Activated CD4-positive, alpha-beta T cell treated with anti-CD3 and anti-CD28 coated beads, Interleukin-2, amount 50 U/mL, for 1 hour (primary cell): ENCODE data around the gene TMEM150A.
"Not testable (repeated sequence)": the region's sequence is repeated elsewhere in the genome, so short reads cannot be mapped to it uniquely, and the experiment has no call there.

Source experiments
- DNase-seq: peaks from one replicate; pipeline ENCODE4 v3.0.0-alpha.2; 2020

The TMEM150A gene

GRCh38 chr2:85611705-85612587 lies 9.4 kb upstream of the TMEM150A start, which contains the start of gene C2orf68:
C2orf68 (minus strand) TSS chr2:85612066; CDS start chr2:85611984, 82 bp downstream.
- peak; percentile 78 for DNase-seq

- DNase-seq: no peak
Measured at GRCh38 chr2:85611217-85611704, 8.8 kb upstream of the TMEM150A start.

DNA sequence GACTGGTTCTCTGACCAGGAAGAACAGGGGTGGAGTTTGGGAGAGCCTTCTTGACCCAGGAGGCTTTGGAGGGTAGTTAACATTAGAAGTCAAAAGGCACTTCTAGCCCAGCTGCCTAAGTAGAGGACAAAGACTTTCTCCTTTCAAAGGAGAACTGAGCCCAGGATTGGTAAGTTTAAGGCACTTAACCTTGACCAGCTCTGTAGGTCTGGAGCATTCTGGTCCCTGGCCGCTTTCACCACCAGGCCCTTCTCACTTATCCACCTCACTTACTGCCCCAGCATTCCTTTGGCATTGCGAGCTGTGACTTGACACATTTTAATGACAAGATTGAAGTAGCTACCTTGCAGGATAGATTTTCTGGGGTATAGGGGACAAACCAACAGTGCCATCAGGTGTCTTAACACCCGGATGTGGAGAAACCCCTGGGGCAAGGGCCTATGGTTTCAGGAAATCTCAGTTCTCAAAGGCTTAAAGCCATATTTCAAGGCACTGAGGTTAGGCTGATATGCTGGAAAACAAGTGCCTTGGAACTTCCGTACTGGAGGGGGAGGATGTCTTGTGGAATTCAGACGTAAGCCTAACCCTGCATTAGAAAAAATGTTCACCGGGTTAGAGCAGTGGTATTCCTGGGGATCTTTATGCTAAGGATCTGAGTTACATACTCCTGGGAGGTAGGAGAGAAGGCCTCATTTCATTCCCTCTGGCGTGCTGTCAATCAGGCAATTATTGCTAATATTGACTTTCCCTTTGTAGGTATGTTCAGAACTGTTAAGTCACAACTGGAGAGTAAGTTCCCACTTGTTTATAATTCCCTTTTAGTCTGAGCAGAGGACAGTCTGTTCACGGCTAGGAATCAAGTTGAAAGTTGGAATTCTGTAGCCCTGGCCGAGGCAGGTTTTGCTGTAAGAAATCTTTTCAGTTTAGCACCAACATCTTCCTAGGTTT lies 5.0 kb upstream of the TMEM150A start:
- DNase-seq: no peak

GRCh38 chr2:85606116-85606455 lies 3.6 kb upstream of the TMEM150A start:
- no peak for DNase-seq

- no peak for DNase-seq
Measured at GRCh38 chr2:85605406-85606115, 3.1 kb upstream of the TMEM150A start.

DNA sequence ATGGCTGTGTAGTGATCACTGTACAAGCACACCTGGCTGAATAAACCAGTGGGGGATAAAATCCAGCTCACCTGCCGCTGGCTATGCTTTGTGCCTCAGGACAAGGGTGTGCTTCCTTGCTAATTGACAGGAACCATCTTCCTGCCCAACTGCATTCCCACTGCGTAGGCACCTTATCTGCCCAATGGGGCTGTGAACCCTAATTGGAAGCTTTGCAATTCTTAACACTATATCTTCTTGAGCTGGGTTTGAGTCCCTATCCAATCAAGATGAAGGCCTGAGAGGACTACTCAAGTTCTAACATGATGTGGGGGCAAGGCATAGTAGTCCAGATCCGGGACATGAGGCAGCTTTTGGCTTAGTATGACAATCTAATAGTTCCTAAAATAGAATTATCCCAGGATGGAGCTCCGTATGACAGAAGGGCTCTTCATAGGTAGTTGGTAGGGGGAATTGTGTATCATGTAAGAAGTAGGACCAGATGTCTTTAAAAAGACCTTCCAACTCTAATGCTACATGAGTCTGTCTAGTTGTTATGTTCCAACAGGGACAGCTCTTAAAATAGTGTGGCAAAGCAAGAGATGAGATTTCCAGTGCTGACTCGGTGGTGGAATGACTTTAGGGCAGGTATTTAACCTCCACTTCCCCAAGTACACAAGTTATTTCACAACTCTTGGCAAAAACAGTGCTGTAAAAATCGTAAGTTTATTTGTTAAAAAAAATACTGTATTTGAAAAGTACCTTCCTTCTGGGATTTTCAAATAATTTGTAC lies 2.3 kb upstream of the TMEM150A start:
- no peak for DNase-seq

GRCh38 chr2:85604133-85604444 lies 1.6 kb upstream of the TMEM150A start:
- DNase-seq: not testable (repeated sequence)

DNA sequence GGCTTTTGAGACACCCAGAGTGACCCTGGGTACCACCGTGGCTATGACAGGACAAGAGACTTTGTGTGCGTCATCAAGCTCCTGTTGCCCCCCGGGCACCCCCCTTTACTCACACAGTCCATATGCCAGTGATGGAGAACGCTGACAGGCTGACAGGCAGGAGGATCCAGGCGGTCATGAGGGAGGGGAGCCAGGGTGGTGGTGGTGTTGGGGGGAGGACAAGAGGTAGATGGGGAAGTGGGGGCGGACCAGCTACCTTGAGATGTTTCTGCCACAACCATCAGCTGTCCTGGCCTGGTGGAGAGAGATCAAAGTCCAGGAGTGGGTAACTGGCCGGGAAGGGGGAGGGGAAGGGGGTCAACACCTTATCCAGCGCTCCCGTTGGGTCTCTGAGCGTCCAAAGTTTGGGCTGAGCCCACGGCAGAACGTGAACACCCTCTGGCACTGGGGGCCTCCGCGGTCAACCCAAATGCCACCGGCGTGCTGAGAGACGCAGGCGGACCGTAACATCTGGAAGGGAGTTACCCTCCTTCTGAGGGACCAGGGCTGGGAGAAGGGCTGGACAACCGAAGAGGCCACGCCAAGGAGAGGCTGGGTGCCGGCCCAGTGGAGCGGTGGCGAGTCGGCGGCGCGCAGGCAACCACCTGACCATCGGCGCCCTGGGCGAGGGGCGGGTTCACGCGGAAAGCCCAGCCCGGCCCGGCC lies 575 bp downstream of the TMEM150A start:
- DNase-seq: no peak

DNA sequence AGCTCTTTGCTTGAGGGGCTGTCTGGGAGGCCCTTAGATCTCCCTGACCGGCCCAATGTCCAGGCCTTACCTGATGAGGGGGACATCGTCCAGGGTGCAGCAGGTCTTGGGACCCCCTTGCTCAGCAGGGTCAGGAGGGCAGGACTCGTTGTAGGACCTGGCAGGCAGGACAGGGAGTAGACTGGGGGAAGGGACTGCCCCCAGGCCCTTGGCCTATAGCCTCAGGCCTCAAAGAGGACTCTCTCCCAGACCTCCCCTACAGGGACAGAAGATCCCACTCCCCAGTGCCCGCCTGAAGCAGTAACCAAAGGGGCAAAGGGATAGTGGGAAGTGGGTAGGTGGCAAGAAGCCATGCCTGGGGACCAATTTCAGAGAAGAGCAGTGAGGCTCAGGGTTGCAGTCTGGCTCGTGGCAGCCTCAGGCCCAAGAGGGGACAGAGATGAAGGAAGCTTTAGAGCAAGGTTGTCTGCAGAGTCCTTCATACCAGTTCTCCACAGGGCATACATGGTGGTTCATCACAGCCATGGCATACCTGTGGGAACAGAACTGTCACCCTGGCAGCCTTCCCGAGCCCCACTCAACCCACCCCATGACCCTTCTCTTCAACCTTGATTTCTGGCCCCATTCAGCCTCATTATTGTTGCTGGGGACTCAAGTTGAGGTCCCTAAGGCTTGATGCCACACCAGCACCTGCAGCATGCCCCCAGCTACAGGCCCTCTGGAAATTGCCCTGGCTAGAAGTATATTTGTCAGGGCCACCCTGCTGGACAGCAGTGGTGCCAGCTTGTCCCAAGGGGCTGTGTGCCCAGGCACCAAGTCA lies 1.3 kb downstream of the TMEM150A start:
- DNase-seq: no peak

DNA sequence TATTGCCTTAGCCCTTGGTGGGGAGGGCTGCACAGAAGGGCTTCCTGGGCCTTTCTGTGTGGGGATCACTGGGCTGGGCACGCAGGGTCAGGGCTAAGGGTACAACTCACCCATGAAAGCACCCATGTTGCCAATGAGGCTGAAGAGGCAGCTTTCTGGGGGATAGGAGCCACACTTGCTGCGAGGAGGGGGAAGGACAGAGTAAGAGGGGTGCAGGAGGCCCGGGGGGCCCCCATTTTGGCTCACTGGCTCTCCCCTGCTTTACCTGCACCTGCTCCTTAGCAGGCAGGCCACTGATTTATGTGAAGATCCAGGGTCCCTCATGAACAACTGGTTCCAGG lies 2.3 kb downstream of the TMEM150A start:
- no peak for DNase-seq

- no peak for DNase-seq
Measured at GRCh38 chr2:85599468-85600234, 2.8 kb downstream of the TMEM150A start.

DNA sequence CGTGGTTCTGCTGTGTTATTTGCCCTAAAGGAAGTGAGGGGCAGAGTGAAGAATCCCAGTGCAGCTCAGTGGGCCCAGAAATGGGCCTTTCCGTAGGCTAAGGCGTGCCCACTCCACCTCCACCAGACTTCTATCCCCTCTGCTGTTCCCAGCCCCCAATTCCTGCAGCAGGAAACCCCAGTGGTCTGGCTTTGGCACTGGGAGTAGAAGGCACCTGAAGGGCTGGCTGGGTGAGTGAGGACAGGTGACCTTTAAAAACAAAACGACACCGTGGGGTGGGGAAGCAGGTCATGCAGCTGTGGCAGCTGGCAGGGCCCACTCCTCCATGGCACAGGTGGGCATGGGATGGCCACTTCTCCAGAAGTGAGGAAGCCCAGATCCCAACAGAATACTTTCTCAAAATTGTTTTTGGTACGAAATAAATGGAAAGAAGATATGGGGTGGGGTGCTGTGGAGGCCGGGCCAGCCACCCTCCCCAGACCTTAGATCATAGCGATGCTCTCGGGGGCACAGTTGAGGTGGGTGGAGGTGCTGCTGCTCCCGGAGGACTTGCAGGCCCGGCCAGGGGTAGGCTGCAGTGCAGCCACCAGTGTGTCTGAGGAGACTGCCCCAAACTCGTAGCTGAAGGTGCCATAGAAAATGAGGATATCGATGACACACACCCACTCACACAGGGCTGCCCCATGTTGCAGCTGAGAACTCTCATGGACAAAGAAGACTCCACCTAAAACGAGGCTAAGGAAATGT lies 3.7 kb downstream of the TMEM150A start:
- no peak for DNase-seq

DNA sequence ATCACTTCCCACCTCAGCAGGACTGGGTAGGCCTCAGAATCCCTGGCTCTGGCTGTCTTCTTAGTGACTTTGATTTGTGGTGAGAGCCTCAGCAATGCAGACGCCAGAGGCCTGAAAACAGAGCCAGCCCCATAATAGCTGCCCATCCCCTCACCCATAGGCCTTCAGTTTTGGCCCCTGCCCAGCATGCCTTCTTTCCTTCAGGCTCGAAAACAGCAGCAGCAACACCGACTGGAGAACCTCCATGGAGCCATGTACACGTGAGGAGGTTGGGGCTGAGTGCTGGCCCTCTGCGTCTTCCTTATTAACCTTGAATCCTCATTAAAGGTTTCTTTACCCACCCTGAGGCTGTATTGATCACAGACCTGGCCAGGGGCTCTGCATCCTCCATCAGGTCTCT lies 5.3 kb downstream of the TMEM150A start:
- no peak for DNase-seq

GRCh38 chr2:85596486-85597143 lies 5.9 kb downstream of the TMEM150A start:
- no peak for DNase-seq

- DNase-seq: no peak
Measured at GRCh38 chr2:85596026-85596333, 6.5 kb downstream of the TMEM150A start.

DNA sequence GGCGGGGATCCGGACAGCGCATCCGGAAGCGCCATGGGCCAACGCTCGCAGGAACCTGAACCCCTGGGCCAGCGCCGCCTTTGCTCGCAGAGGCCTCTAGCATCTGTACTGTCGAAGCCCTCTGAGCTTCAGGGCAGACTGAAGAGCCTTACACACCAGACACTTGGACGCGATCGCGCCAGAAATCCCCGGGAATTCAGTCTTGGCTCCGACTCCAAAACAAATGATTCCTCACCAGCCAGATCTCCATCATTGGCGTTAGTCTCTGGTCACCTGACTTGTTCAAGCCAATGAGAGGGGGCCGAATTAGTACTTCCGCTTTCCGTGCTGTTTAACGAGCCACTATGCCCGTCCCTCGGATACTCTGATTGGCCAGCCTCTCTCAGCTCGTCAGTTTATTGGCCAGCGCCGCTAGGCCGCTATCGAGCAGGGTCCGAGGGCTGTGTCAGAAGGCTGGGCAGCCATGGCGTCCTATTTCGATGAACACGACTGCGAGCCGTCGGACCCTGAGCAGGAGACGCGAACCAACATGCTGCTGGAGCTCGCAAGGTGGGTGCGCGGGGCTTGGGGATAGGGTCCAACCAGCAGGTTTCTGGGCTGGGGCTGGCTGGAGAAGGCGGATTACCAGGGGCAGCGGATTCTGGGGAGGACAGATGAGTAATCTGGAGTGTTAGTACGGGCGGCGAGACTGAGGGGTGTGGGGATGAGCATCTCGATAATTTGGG lies 7.0 kb downstream of the TMEM150A start, which contains the start of gene RNF181:
Gene RNF181 (plus strand): TSS at position 445 of the 725 bp plus-strand sequence. CDS start 19 bp downstream, at position 464.
- peak; percentile 83 for DNase-seq

GRCh38 chr2:85594715-85595300 lies 7.7 kb downstream of the TMEM150A start:
- no peak for DNase-seq

GRCh38 chr2:85593023-85593422 lies 9.5 kb downstream of the TMEM150A start:
- no peak for DNase-seq
